GM12874 (cell line): ENCODE measurements around the gene SLC25A41.

Experiments used
- TF ChIP-seq, protein P1 (sequence below): IDR thresholded peaks from 2 replicates; pipeline ENCODE4 v1.5.1; 2011; ENCODE audit warnings: low read depth, mild to moderate bottlenecking, control low read depth, low read length, moderate library complexity; ENCODE audit not compliant: insufficient read depth

The SLC25A41 gene

DNA sequence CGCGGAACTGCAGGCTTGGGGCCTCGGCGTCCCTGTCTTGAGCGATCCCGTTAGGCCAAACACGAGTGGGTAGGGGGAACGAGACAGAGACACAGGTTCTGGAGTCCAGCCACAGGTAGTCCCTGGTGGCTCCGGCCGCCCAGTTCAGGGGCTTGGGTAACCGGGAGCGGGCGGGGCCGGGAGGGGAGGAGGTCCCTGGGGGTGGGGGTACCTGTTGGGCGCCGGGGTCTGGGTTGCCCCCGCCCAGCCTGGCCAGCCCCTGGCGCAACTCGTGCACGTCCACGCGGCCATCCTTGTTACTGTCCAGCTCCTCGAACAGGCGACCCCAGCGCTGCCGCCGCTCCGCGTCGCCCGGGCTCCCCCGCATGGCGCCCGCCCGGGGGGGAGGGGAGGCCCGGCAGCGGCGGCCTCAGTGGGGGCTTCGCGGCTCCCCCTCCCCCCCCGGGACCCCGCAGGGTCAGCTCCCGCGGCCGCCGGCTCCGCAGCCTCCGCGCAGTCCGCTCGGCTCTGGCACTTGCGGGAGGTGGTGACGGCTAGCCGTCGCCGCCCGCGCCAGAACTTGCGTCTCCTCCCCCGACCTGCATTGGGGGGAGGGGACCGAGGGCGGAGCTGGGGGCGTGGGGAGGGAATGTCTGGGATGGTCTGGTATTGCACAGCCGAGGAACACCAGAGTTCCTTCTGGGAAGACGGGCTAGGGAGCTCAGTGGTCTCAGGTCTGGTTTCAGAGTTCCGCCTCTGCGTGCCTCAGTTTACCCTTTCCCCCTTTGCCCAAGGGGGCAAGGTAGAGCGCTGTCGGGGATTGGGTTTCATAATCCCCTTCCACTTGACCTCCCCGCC, 25.9 kb upstream of the SLC25A41 start, which contains the start of gene SLC25A23:
Gene SLC25A23 (minus strand): TSS at position 531 of the 837 bp plus-strand sequence. CDS start 164 bp downstream, at position 367.
- TF ChIP-seq, protein P1, sequence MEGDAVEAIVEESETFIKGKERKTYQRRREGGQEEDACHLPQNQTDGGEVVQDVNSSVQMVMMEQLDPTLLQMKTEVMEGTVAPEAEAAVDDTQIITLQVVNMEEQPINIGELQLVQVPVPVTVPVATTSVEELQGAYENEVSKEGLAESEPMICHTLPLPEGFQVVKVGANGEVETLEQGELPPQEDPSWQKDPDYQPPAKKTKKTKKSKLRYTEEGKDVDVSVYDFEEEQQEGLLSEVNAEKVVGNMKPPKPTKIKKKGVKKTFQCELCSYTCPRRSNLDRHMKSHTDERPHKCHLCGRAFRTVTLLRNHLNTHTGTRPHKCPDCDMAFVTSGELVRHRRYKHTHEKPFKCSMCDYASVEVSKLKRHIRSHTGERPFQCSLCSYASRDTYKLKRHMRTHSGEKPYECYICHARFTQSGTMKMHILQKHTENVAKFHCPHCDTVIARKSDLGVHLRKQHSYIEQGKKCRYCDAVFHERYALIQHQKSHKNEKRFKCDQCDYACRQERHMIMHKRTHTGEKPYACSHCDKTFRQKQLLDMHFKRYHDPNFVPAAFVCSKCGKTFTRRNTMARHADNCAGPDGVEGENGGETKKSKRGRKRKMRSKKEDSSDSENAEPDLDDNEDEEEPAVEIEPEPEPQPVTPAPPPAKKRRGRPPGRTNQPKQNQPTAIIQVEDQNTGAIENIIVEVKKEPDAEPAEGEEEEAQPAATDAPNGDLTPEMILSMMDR: no peak

DNA sequence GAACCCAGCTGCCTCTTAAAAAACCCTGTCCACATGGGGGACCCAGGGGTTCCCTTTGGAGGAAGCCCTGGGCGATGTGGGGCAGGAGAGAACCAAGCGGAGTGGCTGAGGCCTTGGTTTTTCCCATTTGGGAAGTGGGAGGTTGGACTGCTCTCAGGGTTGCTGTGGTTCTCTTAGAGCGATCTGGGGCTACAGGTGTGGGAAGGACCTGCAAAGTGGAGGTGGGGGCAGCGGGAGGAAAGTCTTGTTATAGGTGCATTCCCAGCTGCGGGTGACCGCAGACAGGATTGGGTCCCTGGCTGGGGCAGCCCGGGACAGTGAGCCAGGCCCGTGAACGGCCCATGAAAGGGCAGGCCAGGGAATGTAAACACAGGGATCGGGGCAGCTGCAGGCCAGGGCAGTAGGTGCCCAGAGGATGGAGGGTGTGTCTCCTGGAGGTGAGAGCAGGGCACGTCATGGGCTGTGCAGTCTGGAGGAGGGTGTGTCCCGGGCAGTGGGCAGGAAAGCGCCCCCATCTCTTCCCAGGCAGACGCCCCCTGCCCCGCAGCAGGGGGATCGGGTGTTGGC, 25.2 kb upstream of the SLC25A41 start:
- TF ChIP-seq, protein P1: no peak

DNA sequence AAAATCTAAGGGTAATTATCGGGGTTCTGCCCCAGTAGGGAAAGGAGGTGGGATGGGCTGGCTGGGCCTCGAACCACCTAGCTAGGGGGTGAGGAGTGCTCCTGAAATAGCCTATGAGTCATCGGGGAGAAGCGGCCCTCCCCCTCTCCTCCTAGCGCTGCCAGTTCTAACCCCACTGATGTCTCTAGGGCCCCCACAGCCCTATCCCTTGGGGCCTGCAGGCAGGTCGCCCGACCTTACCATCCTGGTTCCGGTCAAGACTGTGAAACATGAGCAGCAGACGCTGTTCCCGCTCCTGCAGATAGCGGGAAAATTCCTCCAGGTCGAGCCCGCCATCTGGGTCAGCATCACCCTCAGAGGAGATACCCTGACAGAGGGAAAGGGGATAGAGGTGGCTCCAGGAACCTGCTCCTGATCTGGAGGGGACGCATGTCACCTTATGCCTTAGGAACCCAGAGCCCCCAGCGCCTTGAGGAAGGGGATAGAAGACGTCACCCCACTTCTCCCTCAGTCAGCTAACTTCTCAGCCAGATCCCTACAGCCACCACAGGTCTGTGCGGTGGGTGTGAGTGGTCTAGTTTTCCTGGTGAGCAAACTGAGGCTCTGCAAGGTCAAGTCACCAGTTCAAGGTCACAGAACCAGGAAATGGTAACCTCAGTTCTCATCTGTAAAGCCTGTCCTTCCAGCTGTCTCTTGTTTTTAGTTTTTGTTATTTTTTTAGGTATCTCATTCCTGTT, 24.6 kb upstream of the SLC25A41 start:
- TF ChIP-seq, protein P1: no peak

DNA sequence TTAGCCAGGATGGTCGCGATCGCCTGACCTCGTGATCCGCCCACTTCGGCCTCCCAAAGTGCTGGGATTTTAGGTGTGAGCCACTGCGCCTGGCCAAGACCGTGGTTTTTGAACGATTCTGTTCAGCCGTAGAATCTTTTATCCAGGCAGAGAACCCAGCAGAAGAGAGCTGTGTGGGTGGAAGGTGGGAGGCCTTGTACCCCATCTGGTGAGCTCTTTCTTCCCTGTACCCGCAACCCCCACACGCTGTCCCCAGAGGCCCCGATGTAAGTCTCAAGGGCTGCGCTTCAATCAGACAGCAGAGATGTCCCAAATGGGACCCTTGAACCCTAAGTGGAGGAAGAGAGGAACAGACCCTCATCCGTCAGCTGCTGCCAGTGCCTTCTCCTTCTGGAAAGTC, 22.4 kb upstream of the SLC25A41 start:
- TF ChIP-seq, protein P1: no peak

DNA sequence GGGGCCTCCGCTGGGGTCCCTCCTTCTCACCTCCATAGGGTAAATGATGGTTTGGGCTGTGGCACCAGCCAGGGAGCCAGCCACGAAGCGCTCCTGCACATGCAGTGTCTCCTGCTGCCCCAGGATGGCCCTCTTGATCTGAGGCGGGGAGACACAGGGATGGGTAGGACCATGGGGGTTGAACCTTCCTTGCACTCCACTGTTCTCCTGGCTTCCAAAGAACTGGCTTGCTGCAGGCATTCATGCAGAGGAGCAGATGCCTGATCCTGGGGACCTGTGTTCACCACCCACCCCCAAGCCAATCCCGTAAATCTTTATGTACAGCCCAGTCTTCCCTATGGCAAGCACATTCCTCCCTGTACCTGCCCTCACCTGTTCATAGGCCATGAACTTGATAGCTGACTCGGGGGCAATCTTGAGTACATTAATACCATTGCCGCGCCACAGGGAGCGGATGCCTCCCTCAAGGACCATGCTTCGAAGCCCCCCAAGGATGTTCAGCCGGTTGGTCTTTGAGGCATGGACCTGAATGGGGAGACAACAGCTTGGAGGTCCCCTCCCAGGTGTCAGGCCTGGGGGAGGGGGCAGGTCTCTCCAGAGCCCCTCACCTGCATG, 20.5 kb upstream of the SLC25A41 start:
- TF ChIP-seq, protein P1: no peak

DNA sequence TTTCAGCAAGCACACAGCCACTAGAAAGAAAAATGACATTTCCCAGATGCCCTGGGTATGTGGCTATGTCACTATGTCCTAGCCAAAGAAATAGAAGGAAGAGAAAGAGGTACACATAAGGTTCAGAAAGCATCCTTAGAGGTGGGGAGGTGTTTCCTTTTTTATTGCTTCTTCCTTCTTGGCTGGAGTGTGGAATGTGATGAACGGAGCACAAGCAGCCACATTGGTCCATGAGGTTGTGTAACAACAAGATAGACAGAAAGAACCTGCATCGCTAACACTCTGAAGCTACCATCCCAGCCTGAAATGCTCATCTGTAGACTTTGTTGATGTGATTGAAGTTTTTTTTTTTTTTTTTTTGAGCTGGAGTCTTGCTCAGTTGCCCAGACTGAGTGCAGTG, 19.3 kb upstream of the SLC25A41 start:
- TF ChIP-seq, protein P1: no peak

DNA sequence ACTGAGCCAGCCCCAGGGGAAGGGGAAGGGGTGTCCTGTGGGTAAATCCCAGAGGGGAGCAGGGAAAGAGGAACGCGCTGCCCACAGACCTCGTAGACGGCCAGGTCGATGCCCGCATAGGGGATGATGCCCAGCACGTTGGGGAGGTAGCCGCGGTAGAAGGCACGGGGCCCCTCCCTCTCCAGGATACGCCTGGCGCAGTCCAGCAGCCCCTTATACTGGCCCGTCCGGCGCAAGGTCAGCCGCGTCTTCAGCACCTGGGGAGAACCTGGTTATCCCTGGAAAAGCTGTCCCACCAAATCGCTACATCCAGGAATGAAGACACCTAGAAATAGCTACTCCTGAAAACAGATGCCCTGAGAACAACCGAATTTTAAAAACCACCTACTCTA, 18.7 kb upstream of the SLC25A41 start:
- TF ChIP-seq, protein P1: no peak
